GM12874 (cell line): ENCODE measurements around the gene MCF2L2.

Source experiments
- TF ChIP-seq, protein P1 (sequence below): IDR thresholded peaks from 2 replicates; pipeline ENCODE4 v1.5.1; 2011; ENCODE audit warnings: low read depth, mild to moderate bottlenecking, control low read depth, low read length, moderate library complexity; ENCODE audit not compliant: insufficient read depth

The MCF2L2 gene

DNA sequence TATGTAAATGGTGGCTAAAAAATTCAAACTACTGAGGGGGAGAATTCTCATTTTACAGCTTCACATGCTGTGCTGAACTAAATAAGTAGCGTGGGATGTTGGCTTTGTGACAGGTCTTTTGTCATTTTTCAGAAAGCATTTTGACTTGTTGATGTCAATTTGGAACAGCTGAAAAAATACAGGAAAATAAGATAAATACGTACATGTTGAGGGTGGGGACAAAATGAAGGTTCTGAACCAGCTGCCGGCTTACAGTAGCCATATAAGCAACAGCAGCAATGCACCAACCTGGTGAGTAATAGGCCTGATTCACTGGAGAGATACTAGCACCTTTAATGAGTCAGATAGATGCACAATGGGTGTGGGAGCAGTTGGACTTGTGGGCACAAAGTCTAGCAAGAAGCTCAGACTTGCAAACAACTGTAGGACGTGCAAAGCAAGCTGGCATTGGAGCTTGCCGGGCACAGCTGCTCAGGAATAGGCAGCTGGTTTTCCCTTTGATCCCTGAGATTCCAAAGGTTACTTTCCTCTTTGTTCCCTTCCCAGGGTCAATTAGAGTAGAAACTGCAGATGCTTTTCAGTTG lies 162.5 kb downstream of the MCF2L2 start:
- TF ChIP-seq, protein P1, sequence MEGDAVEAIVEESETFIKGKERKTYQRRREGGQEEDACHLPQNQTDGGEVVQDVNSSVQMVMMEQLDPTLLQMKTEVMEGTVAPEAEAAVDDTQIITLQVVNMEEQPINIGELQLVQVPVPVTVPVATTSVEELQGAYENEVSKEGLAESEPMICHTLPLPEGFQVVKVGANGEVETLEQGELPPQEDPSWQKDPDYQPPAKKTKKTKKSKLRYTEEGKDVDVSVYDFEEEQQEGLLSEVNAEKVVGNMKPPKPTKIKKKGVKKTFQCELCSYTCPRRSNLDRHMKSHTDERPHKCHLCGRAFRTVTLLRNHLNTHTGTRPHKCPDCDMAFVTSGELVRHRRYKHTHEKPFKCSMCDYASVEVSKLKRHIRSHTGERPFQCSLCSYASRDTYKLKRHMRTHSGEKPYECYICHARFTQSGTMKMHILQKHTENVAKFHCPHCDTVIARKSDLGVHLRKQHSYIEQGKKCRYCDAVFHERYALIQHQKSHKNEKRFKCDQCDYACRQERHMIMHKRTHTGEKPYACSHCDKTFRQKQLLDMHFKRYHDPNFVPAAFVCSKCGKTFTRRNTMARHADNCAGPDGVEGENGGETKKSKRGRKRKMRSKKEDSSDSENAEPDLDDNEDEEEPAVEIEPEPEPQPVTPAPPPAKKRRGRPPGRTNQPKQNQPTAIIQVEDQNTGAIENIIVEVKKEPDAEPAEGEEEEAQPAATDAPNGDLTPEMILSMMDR = no peak

DNA sequence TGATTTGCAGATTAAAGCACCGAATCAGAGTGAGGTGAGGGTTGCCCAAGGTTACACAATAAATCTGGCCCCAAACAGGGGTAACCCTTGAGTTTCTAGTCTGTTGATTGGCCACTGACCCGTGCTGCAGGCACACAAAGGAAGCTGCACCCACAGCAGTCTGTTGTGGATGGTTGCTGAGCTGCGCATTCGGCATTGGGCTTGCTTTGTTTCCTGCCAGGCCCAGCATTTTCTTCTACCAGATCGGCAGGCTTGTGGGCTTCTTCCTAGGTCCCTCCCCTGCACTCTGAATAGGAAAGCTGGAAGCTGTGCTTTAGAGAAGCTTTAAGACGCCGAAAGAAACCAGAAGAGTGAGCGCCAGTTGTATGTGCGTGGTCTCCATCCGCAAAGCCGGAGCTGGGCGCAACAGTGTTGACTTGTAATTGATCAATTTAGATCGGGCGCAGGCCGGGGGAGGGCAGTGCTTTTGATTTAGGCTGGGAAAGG lies 163.2 kb downstream of the MCF2L2 start:
- TF ChIP-seq, protein P1 = no peak

DNA sequence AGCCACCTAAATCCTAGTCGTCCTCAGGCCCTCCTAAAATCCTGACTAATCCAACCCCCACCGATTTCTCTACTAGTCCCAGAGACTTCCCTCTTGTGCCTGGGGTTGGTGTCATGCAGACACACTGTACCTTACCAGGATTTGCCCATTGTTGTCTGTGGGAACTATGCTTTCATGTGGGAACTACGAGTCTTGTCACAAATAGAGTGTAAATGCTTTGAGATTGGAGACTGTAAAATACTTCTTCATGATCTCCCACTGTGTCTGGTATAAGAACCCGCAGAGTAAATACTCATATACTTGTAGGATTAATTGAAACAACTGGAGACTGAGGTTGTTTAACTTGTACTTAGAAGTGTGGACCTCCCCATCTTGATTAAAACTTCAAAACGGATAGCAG lies 164.2 kb downstream of the MCF2L2 start:
- TF ChIP-seq, protein P1 = no peak

DNA sequence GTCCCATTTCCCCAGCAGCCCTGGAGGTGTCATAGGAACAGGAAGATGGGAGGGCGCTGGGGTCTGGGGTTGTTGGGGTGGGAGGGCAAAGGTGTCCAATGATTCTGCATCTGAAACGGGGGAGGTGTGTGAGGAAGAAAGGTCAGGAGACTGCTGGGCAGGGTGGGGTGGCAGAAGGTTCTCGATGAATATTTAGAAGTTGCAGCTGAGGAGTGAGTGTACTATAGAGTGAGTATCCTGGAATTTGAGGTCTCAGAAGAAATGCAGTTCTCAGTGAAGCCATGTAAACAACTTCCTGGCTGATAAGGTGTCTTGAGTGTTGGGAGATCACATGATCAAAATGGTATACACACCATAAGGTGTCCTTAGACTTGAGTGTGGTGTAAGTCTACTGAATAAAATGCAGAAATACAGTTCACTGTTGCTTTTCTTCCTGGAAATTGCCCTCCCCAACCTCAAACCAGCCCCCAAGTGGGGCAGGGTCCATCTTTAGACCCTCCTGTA lies 165.5 kb downstream of the MCF2L2 start:
- TF ChIP-seq, protein P1 = no peak

DNA sequence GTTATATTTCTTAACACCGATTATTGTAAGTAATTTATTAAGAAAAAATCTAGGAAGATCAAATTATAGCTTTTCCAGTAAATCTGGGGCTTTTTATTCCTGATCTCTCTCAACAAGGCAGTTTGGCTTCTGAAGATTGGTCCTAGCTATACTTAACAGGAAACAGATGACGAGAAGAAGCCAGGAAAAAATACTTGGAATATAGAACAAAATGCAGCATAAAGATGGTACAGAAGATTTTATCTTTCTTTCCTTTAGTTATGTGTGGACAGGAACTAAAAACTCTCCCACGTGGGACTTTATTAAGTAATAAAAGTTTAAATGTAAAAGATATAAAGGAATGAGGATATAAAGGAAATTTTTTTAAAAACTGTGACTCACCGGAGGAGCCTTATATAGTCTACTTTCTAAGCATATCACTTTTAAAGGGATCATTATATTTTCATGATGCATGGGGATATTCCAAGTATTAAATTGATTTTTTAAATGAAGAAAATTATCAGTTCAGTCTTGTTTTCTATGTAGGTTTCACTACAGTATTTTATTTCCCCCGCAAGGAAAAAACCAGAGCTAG lies 167.2 kb downstream of the MCF2L2 start:
- TF ChIP-seq, protein P1 = no peak

DNA sequence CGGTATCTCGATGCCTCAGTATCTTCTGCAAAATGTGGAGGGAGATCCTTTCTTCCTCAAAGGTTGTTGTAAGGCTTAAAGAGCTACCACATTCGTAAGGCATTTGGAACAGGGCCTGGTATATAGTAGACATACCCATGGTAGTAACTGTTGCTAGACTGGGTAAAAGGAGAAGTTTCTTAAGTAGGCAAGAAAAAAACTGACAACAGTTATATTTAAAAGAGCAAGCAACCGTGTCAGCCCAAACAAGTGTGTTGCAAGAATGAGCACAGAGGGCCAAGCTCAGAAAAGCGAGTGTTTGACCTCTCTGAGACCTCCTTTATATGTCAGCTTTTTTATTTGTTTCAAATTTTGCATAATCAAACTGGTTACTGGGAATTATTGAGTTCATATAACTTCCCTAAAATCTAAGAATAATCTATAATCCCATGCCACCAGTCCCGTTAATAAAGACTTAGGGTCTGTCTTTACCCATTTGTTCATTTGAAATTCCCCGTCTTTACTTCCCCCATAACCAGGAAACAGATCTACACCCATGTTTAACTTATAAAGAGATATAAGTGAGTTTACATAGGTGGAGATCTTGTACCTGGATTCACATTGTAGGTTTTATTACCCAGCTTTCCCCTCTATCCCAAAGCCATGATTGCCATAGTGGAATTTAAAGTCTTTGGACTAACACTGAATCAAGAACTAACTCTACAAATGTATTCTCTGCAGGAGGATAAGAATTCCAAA lies 168.1 kb downstream of the MCF2L2 start:
- TF ChIP-seq, protein P1 = no peak

DNA sequence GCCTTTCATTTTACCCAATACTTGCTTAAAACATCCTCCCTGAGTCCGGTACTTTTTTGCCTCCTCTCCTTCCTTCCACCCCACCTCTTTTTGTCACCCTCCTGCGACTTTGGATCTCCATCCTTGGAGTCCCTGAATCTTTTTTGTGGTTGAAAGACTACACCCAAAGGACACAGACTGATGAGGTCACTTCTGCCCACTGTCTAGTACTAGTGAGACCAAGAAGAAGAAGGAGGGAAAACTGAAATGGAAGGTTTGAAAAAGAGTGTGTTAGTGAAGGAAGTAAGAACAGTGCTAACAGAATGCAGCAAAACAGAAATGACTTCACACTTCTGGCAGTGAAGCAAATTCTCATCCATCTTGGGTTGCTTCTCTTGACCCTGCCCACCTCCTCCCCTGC lies 168.8 kb downstream of the MCF2L2 start:
- TF ChIP-seq, protein P1 = no peak
